Measurements from ENCODE around the gene WBP11. TPM values are rescaled to one million over a fixed set of nuclear protein-coding genes. Genes with fewer than 3 reads are reported as not detected.

Gene WBP11
- total RNA-seq = 11.6 and 13.3 TPM in 2 replicates

GRCh38 chr12:14803011-14803829, at the start of gene WBP11, which contains the start of gene C12orf60:
Gene WBP11, minus strand, starts transcription at chr12:14803478. Its CDS starts 2,095 bp downstream, at chr12:14801383.
Gene C12orf60, plus strand, starts transcription at chr12:14803670. Its CDS starts 19,266 bp downstream, at chr12:14822936.

GRCh38 chr12:14843425-14843887, 40.2 kb upstream of the WBP11 start, which contains the start of gene ART4:
Gene ART4, minus strand, starts transcription at chr12:14843526. Its CDS starts 413 bp downstream, at chr12:14843113.

DNA sequence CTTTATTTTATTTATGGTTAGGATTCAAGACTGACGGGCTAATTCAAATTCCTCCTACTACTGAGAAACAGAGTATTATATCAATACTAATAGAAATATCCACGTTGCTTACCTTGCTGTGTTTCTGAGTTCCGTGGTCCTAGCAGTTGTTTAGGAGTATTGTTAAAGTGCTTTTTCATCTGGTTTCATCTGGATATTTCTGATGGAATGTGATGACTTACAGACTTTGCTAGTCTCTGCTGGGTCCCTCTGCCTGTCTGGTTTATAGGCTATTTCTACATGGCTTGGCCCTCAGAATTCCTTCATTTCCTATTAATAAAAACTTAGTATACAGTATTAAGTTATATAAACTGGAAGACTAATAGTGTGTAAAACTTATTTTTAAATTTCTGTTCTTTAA, 10.7 kb upstream of the WBP11 start, which contains the start of gene SMCO3:
Gene SMCO3 (minus strand): TSS at position 169 of the 400 bp plus-strand sequence. CDS start 7,502 bp downstream, outside the sequence.

Other genes starting within 250 kb of the WBP11 start
- gene PLBD1, start 235.6 kb downstream of the WBP11 start, total RNA-seq = 1.8 and 7.1 TPM in 2 replicates
- 0.11 TPM in 1 of 2 replicates, not detected in the other for gene GUCY2C, start 106.9 kb downstream of the WBP11 start, total RNA-seq
- gene C12orf60, start 192 bp upstream of the WBP11 start, total RNA-seq = 0.79 and 0.98 TPM in 2 replicates
- gene SMCO3, start 10.7 kb upstream of the WBP11 start, total RNA-seq = 11.1 and 29.1 TPM in 2 replicates
- 86.0 and 203 TPM in 2 replicates for gene ART4, start 40.0 kb upstream of the WBP11 start, total RNA-seq
- not detected in 2 replicates for gene MGP, start 82.4 kb upstream of the WBP11 start, total RNA-seq
- gene ERP27, start 135.1 kb upstream of the WBP11 start, total RNA-seq = 14.1 and 41.4 TPM in 2 replicates
- 81.7 and 223 TPM in 2 replicates for gene ARHGDIB, start 158.1 kb upstream of the WBP11 start, total RNA-seq
- not detected in 2 replicates for gene PDE6H, start 169.6 kb upstream of the WBP11 start, total RNA-seq